T-cell (primary cell): ENCODE results near the gene ZSWIM6. TPM values are rescaled to one million over a fixed set of nuclear protein-coding genes. Genes with fewer than 3 reads are reported as not detected.

Experiments used
- ATAC-seq, 4 experiments: fragments of 200-7000 bp in 3 of 4; fragments of 150-1000 bp in 1 of 4; cut with Tn5 transposase; replicated peaks in 1 of 4; 1 replicate in 3 of 4; 2 replicates in 1 of 4; pipeline ENCODE4 v1.10.0; 2021; ENCODE audit warnings: moderate library complexity in 3 of 4, mild to moderate bottlenecking in 2 of 4, moderate number of reproducible peaks in 1 of 4
- CTCF ChIA-PET, 2 donors: fragments of 300-600 bp; sonication (Branson Sonifier 250); formaldehyde crosslinking; loops; one replicate each; lab custom pipeline; 2022; ENCODE audit warnings: antibody characterized with exemption in 2 of 2; lab: Charles Lee
- POLR2A ChIA-PET, 2 donors: fragments of 300-600 bp; sonication (Branson Sonifier 250); formaldehyde crosslinking; loops; one replicate each; lab custom pipeline; 2022; ENCODE audit warnings: antibody characterized with exemption in 2 of 2; lab: Charles Lee
- DNase-seq, 35 experiments: peaks; one replicate each; pipeline versions ENCODE4 v3.0.0 to v3.0.0-alpha.2; 2013 to 2023
- H3K27ac ChIP-seq: one replicate; pipeline ENCODE4 v1.5.1; 2013; ENCODE audit warnings: low read length
- H3K27me3 ChIP-seq, 2 experiments: replicated peaks in 1 of 2; 1 replicate in 1 of 2; 2 replicates in 1 of 2; pipeline versions ENCODE4 v1.6.1 to v1.7.0; 2013; ENCODE audit warnings: low read length in 1 of 2, mixed read lengths in 1 of 2; ENCODE audit not compliant: control insufficient read depth in 2 of 2, insufficient read depth in 2 of 2; ENCODE audit errors: extremely low read depth in 1 of 2
- H3K36me3 ChIP-seq, 2 donors: 1 replicate in 1 of 2; 2 replicates in 1 of 2; pipeline versions ENCODE4 v1.6.1 to v1.7.0; 2013; ENCODE audit warnings: low read length in 1 of 2; ENCODE audit not compliant: control insufficient read depth in 2 of 2, insufficient read depth in 1 of 2; ENCODE audit errors: extremely low read depth in 1 of 2
- H3K4me1 ChIP-seq, 2 experiments: 1 replicate in 1 of 2; 2 replicates in 1 of 2; pipeline versions ENCODE4 v1.6.1 to v1.7.0; 2013; ENCODE audit warnings: low read length in 2 of 2, mixed read lengths in 1 of 2; ENCODE audit not compliant: insufficient read depth in 2 of 2, control insufficient read depth in 1 of 2; ENCODE audit errors: extremely low read depth in 1 of 2
- H3K4me3 ChIP-seq, 2 donors: 1 replicate in 1 of 2; 2 replicates in 1 of 2; pipeline versions ENCODE4 v1.5.1 to v1.7.0; 2013; ENCODE audit warnings: mild to moderate bottlenecking in 2 of 2, low read length in 1 of 2, moderate library complexity in 1 of 2; ENCODE audit not compliant: control insufficient read depth in 1 of 2; ENCODE audit errors: extremely low read depth in 1 of 2
- H3K9me3 ChIP-seq: 2 replicates; pipeline ENCODE4 v1.7.0; 2013
- H3K27ac Mint-ChIP-seq, 2 donors: one replicate each; pipeline ENCODE4 v1.8.0; 2020 to 2021; ENCODE audit warnings: mild to moderate bottlenecking in 2 of 2, mixed read lengths in 2 of 2
- H3K27me3 Mint-ChIP-seq, 2 donors: one replicate each; pipeline ENCODE4 v1.8.0; 2021 to 2022; ENCODE audit warnings: mixed read lengths in 2 of 2
- H3K36me3 Mint-ChIP-seq: one replicate; pipeline ENCODE4 v1.8.0; 2021; ENCODE audit warnings: mixed read lengths
- H3K4me1 Mint-ChIP-seq, 3 donors: one replicate each; pipeline ENCODE4 v1.8.0; 2020 to 2022; ENCODE audit warnings: mixed read lengths in 3 of 3, mild to moderate bottlenecking in 1 of 3
- H3K4me3 Mint-ChIP-seq, 3 donors: one replicate each; pipeline ENCODE4 v1.8.0; 2020 to 2022; ENCODE audit warnings: mild to moderate bottlenecking in 3 of 3, mixed read lengths in 3 of 3, moderate library complexity in 3 of 3
- H3K9me3 Mint-ChIP-seq, 3 donors: one replicate each; pipeline ENCODE4 v1.8.0; 2020 to 2022; ENCODE audit warnings: mixed read lengths in 3 of 3
- WGBS: methylation state at CpG from one replicate; pipeline ENCODE4 v1.1.5; 2013; ENCODE audit warnings: missing lambda C conversion rate; ENCODE audit not compliant: insufficient coverage; 5-methylcytosine and 5-hydroxymethylcytosine counted together
- total RNA-seq, 35 experiments: library from RNA in 6 of 35; stranded (reverse) in 6 of 35; fragments of 120-200 nt in 1 of 35; gene quantifications; one replicate each; pipeline versions ENCODE4 v1.2.1 to v1.2.4 and lab custom pipeline; 2013 to 2026

The ZSWIM6 gene
- total RNA-seq, 5 donors from 2014 or later (not counting 1 experiment from before 2014, with no cell fraction given), result 8.3 to 11.3 (median 10.1) TPM

DNA sequence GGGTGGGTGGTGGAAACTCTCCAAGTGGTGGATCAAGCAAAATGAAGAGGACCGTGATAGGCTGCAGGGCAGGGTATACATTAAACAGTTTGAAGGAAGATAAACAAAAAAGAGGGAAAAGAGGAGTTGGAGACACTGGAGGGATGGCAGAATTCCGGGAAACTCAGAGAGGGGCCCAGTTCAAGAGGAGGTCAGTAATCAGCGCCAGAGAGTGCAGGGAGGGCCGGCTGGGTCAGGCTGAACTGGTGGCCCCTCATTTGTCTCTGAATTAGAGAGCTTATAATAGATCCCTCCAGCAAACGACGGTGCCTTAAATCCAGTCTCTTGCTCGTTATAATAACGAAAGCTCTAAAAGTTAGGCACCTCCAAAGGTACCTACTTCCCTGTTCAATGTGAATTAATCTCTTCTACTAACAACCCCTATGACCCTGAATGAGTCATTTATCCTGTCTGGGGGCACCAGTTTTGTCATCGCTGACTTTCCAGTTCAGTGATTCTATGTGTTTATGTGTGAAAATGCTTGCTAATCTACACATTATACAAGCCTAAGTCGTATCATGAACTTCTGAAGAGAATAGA lies 2.4 kb upstream of the ZSWIM6 start:
- Histone ChIP-seq H3K4me3 (no peak overlapping the region), H3K4me1 (peaks cover 6 to 22% of the 10 kb centered on the region in 2 experiments), H3K9me3 (no peaks in the 10 kb centered on the region), H3K27me3 (peaks cover 0 to 14% of the 10 kb centered on the region in 2 experiments), H3K27ac (no peak overlapping the region), H3K36me3 (no peaks in the 10 kb centered on the region)
- POLR2A ChIA-PET, result interaction anchor here in 1 of 2 donors (0.6 kb wide), 1 partner anchor 167 kb away, joined by 4 read pairs; no protein-coding TSS in a partner anchor
- no peaks in the 10 kb centered on the region for H3K36me3 Mint-ChIP-seq
- H3K27ac Mint-ChIP-seq, result peak overlapping the region; percentile 77 to 84
- 80% methylated on average over 6 of the region's 10 CpGs for WGBS
- CTCF ChIA-PET, result interaction anchor here in 1 of 2 donors (1.0 kb wide), 1 partner anchor 16 kb away, joined by 7 read pairs; no protein-coding TSS in a partner anchor
- peaks cover 5 to 27% of the 10 kb centered on the region in 2 donors for H3K27me3 Mint-ChIP-seq
- peaks cover 22 to 41% (median 39%) of the 10 kb centered on the region in 3 donors for H3K4me1 Mint-ChIP-seq
- H3K4me3 Mint-ChIP-seq, result peak overlapping the region; percentile 81 to 95 (median 84)
- peak in 1 of 35 experiments; percentile 27 for DNase-seq
- no peak for ATAC-seq
- H3K9me3 Mint-ChIP-seq, result no peaks in the 10 kb centered on the region

DNA sequence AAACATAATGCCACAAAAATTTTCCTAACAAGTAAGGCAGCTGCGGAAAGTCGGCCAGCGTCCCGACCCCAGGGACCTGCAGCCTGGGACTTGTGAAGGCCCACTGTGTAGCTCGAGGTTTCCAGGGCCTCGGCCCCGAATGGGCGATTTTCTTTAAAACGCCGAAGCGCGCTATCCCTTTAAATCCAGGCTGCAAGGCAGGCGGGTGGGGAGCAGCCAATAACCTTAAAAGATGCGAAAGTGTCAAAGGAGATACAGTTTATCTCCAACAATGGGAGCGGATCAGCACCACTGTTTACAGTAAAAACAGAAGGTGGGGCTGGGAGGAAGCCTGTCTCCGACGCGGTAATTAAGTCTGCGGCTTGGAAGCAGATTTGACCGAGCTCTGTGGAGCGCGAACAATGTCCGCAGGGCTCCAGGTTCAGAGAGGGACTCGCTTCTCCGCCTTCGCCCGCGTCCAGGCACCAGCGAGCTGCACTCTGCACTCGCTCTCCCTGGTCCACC lies 1.7 kb upstream of the ZSWIM6 start:
- Histone ChIP-seq H3K9me3 (no peaks in the 10 kb centered on the region), H3K27me3 (peaks cover 0 to 11% of the 10 kb centered on the region in 2 experiments), H3K4me1 (peaks cover 6 to 28% of the 10 kb centered on the region in 2 experiments), H3K27ac (peak overlapping the region; percentile 65), H3K36me3 (no peaks in the 10 kb centered on the region), H3K4me3 (peak overlapping the region; percentile 83 to 97)
- CTCF ChIA-PET, result interaction anchor here in 1 of 2 donors (1.0 to 2.1 kb wide), 3 partner anchors 47 to 78 kb away, joined by 3 to 16 read pairs (median 3); no protein-coding TSS in a partner anchor
- ATAC-seq, result peak in 1 of 4 experiments; percentile 0
- 8% methylated on average over 23 of the region's 30 CpGs for WGBS
- Mint-ChIP-seq H3K4me1 (peaks cover 30 to 48% (median 46%) of the 10 kb centered on the region in 3 donors), H3K27me3 (peaks cover 5 to 27% of the 10 kb centered on the region in 2 donors), H3K27ac (peak overlapping the region; percentile 77 to 84), H3K36me3 (no peaks in the 10 kb centered on the region), H3K4me3 (peak overlapping the region; percentile 81 to 95 (median 84)), H3K9me3 (no peaks in the 10 kb centered on the region)
- peak in 12 of 35 experiments; percentile 11 to 52 (median 15) for DNase-seq
- POLR2A ChIA-PET, result interaction anchor here in 1 of 2 donors (0.5 kb wide), 1 partner anchor 166 kb away, joined by 3 read pairs; no protein-coding TSS in a partner anchor

DNA sequence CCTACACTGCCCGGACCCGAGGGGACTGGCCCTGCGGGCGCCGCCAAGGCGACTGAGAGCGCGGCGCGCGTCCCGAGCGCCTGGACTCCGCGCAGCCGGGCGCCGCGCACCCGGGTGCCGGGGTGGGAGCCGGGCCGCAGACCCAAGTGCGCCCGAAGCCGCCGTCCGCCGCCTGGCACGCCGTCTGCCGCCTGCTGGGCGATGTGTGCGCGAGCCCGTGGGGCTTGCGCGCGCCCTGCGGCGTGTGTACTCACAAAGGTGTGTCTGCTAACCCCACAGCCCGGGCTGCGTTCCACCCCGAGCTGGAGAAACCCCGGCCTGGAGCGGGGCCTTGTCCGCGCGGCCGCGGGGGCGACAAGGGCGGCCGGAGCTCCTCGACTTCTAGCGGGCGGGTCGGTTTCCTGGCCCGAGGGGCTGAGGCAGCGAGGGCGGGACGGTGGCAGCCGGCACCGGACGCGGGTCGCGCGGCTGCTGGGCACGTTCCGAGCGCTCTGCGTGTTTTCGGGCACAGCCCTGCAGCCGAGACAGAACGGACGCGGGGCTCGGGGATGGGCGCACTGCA lies 1.1 kb upstream of the ZSWIM6 start:
- peaks cover 35 to 50% (median 48%) of the 10 kb centered on the region in 3 donors for H3K4me1 Mint-ChIP-seq
- no peaks in the 10 kb centered on the region for H3K9me3 Mint-ChIP-seq
- DNase-seq (peak; percentile 60 to 88 (median 72)), ATAC-seq (peak; percentile 35 to 40 (median 39))
- under 1% methylated on average over 80 of the region's 80 CpGs for WGBS
- Histone ChIP-seq H3K9me3 (no peaks in the 10 kb centered on the region), H3K4me1 (peaks cover 6 to 28% of the 10 kb centered on the region in 2 experiments), H3K4me3 (peak overlapping the region; percentile 83 to 97), H3K36me3 (no peaks in the 10 kb centered on the region), H3K27me3 (peaks cover 0 to 11% of the 10 kb centered on the region in 2 experiments), H3K27ac (peak overlapping the region; percentile 69)
- CTCF ChIA-PET, result interaction anchor here (0.6 to 2.1 kb wide), 7 partner anchors 48 to 167 kb away, joined by 3 to 16 read pairs (median 3); no protein-coding TSS in a partner anchor
- H3K36me3 Mint-ChIP-seq, result no peaks in the 10 kb centered on the region
- POLR2A ChIA-PET, result interaction anchor here (0.5 to 1.5 kb wide), 8 partner anchors 9 to 1073 kb away, joined by 3 to 23 read pairs (median 5); partner anchors contain the start of genes DIMT1 (in 1 of the 2), ERCC8 (in 1 of the 2) and NDUFAF2 (in 1 of the 2)
- H3K27me3 Mint-ChIP-seq, result peaks cover 5 to 27% of the 10 kb centered on the region in 2 donors
- peak overlapping the region; percentile 84 to 91 for H3K27ac Mint-ChIP-seq
- peak overlapping the region; percentile 89 to 95 (median 95) for H3K4me3 Mint-ChIP-seq

DNA sequence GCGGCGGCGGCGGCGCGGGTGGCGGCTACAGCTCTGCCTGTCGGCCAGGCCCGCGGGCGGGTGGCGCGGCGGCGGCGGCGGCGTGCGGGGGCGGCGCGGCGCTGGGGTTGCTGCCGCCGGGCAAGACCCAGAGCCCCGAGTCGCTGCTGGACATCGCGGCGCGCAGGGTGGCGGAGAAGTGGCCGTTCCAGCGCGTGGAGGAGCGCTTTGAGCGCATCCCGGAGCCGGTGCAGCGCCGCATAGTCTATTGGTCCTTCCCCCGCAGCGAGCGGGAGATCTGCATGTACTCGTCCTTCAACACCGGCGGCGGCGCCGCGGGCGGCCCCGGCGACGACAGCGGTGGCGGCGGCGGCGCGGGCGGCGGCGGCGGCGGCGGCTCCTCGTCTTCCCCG lies 296 bp downstream of the ZSWIM6 start:
- peak in 26 of 35 experiments; percentile 4 to 63 (median 34) for DNase-seq
- Histone ChIP-seq H3K27ac (no peak overlapping the region), H3K4me3 (peak overlapping the region; percentile 44 to 63), H3K36me3 (no peaks in the 10 kb centered on the region), H3K9me3 (no peaks in the 10 kb centered on the region), H3K4me1 (peaks cover 6 to 28% of the 10 kb centered on the region in 2 experiments), H3K27me3 (peaks cover 0 to 11% of the 10 kb centered on the region in 2 experiments)
- POLR2A ChIA-PET, result interaction anchor here in 1 of 2 donors (1.2 to 1.4 kb wide), 2 partner anchors 9 to 76 kb away, joined by 5 to 23 read pairs; no protein-coding TSS in a partner anchor
- H3K27me3 Mint-ChIP-seq, result peaks cover 2 to 18% of the 10 kb centered on the region in 2 donors
- WGBS, result under 1% methylated on average over 69 of the region's 69 CpGs
- H3K9me3 Mint-ChIP-seq, result no peaks in the 10 kb centered on the region
- H3K27ac Mint-ChIP-seq, result peak overlapping the region in 1 of 2 donors; percentile 52
- CTCF ChIA-PET, result no interaction called here
- peaks cover 8% of the 10 kb centered on the region for H3K36me3 Mint-ChIP-seq
- ATAC-seq, result peak; percentile 2 to 9 (median 7)
- peaks cover 45 to 51% (median 50%) of the 10 kb centered on the region in 3 donors for H3K4me1 Mint-ChIP-seq
- peak overlapping the region; percentile 89 to 95 (median 95) for H3K4me3 Mint-ChIP-seq

GRCh38 chr5:61332851-61333320 lies 828 bp downstream of the ZSWIM6 start:
- Histone ChIP-seq H3K27me3 (peaks cover 0 to 11% of the 10 kb centered on the region in 2 experiments), H3K4me3 (peak overlapping the region; percentile 76 to 81), H3K27ac (no peak overlapping the region), H3K36me3 (no peaks in the 10 kb centered on the region), H3K9me3 (no peaks in the 10 kb centered on the region), H3K4me1 (peaks cover 6 to 24% of the 10 kb centered on the region in 2 experiments)
- Mint-ChIP-seq H3K27ac (no peak overlapping the region), H3K36me3 (peaks cover 13% of the 10 kb centered on the region), H3K27me3 (peaks cover 0 to 14% of the 10 kb centered on the region in 2 donors), H3K4me1 (peaks cover 48 to 49% (median 49%) of the 10 kb centered on the region in 3 donors), H3K4me3 (peak overlapping the region; percentile 61 to 95 (median 75)), H3K9me3 (no peaks in the 10 kb centered on the region)
- ATAC-seq, result no peak
- CTCF ChIA-PET, result no interaction called here
- POLR2A ChIA-PET, result interaction anchor here (0.6 to 1.0 kb wide), 2 partner anchors 34 to 76 kb away, joined by 3 to 4 read pairs; no protein-coding TSS in a partner anchor
- peak in 13 of 35 experiments; percentile 9 to 52 (median 15) for DNase-seq
- under 1% methylated on average over 35 of the region's 61 CpGs for WGBS
